Endothelial cell of umbilical vein (primary cell): ENCODE data around the gene MLPH. TPM values are rescaled to one million over a fixed set of nuclear protein-coding genes. Genes with fewer than 3 reads are reported as not detected.

ENCODE experiments used
- BruUV-seq: library from RNA; stranded (reverse); fragments of 400-500 nt; replicated peaks from 2 replicates; lab custom pipeline; 2021; lab: Mats Ljungman, UMichigan
- CTCF ChIA-PET: fragments of 300-600, 350-600 bp; sonication (Branson Sonifier 250); formaldehyde crosslinking; loops from one replicate; lab custom pipeline; 2021; ENCODE audit warnings: antibody characterized with exemption, inconsistent platforms; lab: Charles Lee
- POLR2A ChIA-PET: fragments of 300-600, 350-600 bp; sonication (Branson Sonifier 250); formaldehyde crosslinking; loops from one replicate; lab custom pipeline; 2021; ENCODE audit warnings: antibody characterized with exemption, inconsistent platforms; lab: Charles Lee
- DNase-seq: peaks from one replicate; pipeline ENCODE4 v3.0.0-alpha.2; 2011; ENCODE audit warnings: low read depth, low spot score
- FAIRE-seq: peaks from 2 replicates; lab custom pipeline; 2011; peaks lifted over from hg19 to GRCh38; lab: Jason Lieb, UNC
- H2AFZ ChIP-seq: 2 replicates; pipeline ENCODE4 v1.6.0; 2012; ENCODE audit warnings: low read depth, low read length, control low read depth, inconsistent platforms
- H3K27ac ChIP-seq: 2 replicates; pipeline ENCODE4 v1.5.1; 2011; ENCODE audit warnings: low read depth, mild to moderate bottlenecking, control low read depth, low read length, moderate library complexity; ENCODE audit not compliant: insufficient read depth
- H3K27me3 ChIP-seq, 2 experiments: 2 replicates each; pipeline versions ENCODE4 v1.6.0 to v1.6.1; 2011; ENCODE audit warnings: low read length in 2 of 2, mixed read lengths in 1 of 2; ENCODE audit not compliant: control insufficient read depth in 2 of 2, insufficient read depth in 2 of 2
- H3K36me3 ChIP-seq, 2 experiments: 2 replicates in 1 of 2; 3 replicates in 1 of 2; pipeline ENCODE4 v1.5.1; 2011; ENCODE audit warnings: low read length in 2 of 2, mild to moderate bottlenecking in 1 of 2, moderate library complexity in 1 of 2; ENCODE audit not compliant: control insufficient read depth in 2 of 2, insufficient read depth in 2 of 2; ENCODE audit errors: extremely low read depth in 1 of 2
- H3K4me1 ChIP-seq: 3 replicates; pipeline ENCODE4 v1.5.1; 2011; ENCODE audit warnings: mild to moderate bottlenecking, low read length; ENCODE audit not compliant: control insufficient read depth, insufficient read depth; ENCODE audit errors: extremely low read depth
- H3K4me2 ChIP-seq: 2 replicates; pipeline ENCODE4 v1.6.1; 2011; ENCODE audit warnings: low read length, control low read depth, mixed read lengths; ENCODE audit not compliant: insufficient read depth
- H3K4me3 ChIP-seq, 3 experiments: fragments of 200-600 bp in 1 of 3; sonication (generic), shearing (Covaris generic) in 1 of 3; replicated peaks in 1 of 3; 2 replicates each; pipeline ENCODE4 v1.5.1; 2011 to 2016; ENCODE audit warnings: control low read depth in 3 of 3, low read length in 3 of 3, mild to moderate bottlenecking in 2 of 3, inconsistent platforms in 1 of 3, low read depth in 1 of 3, moderate library complexity in 1 of 3; ENCODE audit not compliant: insufficient read depth in 1 of 3
- H3K79me2 ChIP-seq: 2 replicates; pipeline ENCODE4 v1.6.0; 2012; ENCODE audit warnings: low read length, inconsistent platforms; ENCODE audit not compliant: control insufficient read depth, insufficient read depth
- H3K9ac ChIP-seq: replicated peaks from 2 replicates; pipeline ENCODE3; 2011; ENCODE audit warnings: low read length, control low read depth; ENCODE audit not compliant: insufficient read depth; ENCODE audit errors: extremely low read depth
- H3K9me1 ChIP-seq: replicated peaks from 3 replicates; pipeline ENCODE4 v1.6.0; 2011; ENCODE audit warnings: mild to moderate bottlenecking, low read length; ENCODE audit not compliant: control insufficient read depth, insufficient read depth; ENCODE audit errors: extremely low read depth
- H3K9me3 ChIP-seq: replicated peaks from 2 replicates; pipeline ENCODE4 v1.5.1; 2012; ENCODE audit warnings: low read length, inconsistent platforms; ENCODE audit not compliant: control insufficient read depth, insufficient read depth
- H4K20me1 ChIP-seq: replicated peaks from 2 replicates; pipeline ENCODE3; 2011; ENCODE audit warnings: mild to moderate bottlenecking, low read length; ENCODE audit not compliant: control insufficient read depth, insufficient read depth; ENCODE audit errors: extremely low read depth
- CTCF ChIP-seq, 2 donors: IDR thresholded peaks; 1 replicate in 1 of 2; 2 replicates in 1 of 2; pipeline ENCODE4 v1.5.1; 2011; ENCODE audit warnings: low read length in 2 of 2, mild to moderate bottlenecking in 2 of 2, moderate library complexity in 2 of 2, control low read depth in 1 of 2, inconsistent platforms in 1 of 2, low read depth in 1 of 2; ENCODE audit not compliant: insufficient read depth in 1 of 2; ENCODE audit errors: extremely low read depth in 1 of 2
- EZH2 ChIP-seq: IDR thresholded peaks from 2 replicates; pipeline ENCODE4 v1.6.1; 2012; ENCODE audit warnings: borderline replicate concordance, low read depth, mild to moderate bottlenecking, moderate library complexity, low read length, inconsistent platforms; ENCODE audit not compliant: severe bottlenecking
- FOS ChIP-seq: IDR thresholded peaks from 2 replicates; pipeline ENCODE4 v1.6.1; 2011; ENCODE audit warnings: mild to moderate bottlenecking, low read length, moderate library complexity, borderline replicate concordance; ENCODE audit not compliant: insufficient read depth
- GATA2 ChIP-seq: IDR thresholded peaks from 2 replicates; pipeline ENCODE4 v1.7.0; 2011; ENCODE audit warnings: low read depth, mild to moderate bottlenecking, moderate library complexity, mixed read lengths, low read length; ENCODE audit not compliant: insufficient read length, insufficient read depth
- JUN ChIP-seq: IDR thresholded peaks from 2 replicates; pipeline ENCODE4 v1.6.1; 2011; ENCODE audit warnings: borderline replicate concordance, low read depth; ENCODE audit not compliant: insufficient read length, insufficient read depth
- MAX ChIP-seq: IDR thresholded peaks from 2 replicates; pipeline ENCODE4 v1.6.1; 2011; ENCODE audit not compliant: insufficient read depth, insufficient read length
- MYC ChIP-seq: IDR thresholded peaks from one replicate; pipeline ENCODE4 v1.6.1; 2011; ENCODE audit warnings: mild to moderate bottlenecking, low read depth, low read length
- POLR2A ChIP-seq: IDR thresholded peaks from 2 replicates; pipeline ENCODE4 v1.6.1; 2012; ENCODE audit warnings: low read depth, mild to moderate bottlenecking, control low read depth, low read length
- POLR2AphosphoS5 ChIP-seq: IDR thresholded peaks from 2 replicates; pipeline ENCODE4 v1.6.1; 2012; ENCODE audit warnings: low read depth, mild to moderate bottlenecking, control low read depth, low read length, moderate library complexity; ENCODE audit not compliant: insufficient read depth
- dilution Hi-C: fragments of 300-500 bp; cut with MboI; formaldehyde crosslinking; loops from one replicate; pipeline ENCODE4 v1.15.0; 2019; ENCODE audit warnings: low sequenced_read_pairs; ENCODE audit not compliant: extremely low pct_ligation_motif_present
- intact Hi-C: fragments of 100-400 bp; cut with micrococcal nuclease; formaldehyde crosslinking; loops from one replicate; pipeline ENCODE4 v1.10.0; 2022
- polyA plus RNA-seq, 4 experiments: library from polyadenylated mRNA; depleted of rRNA in 3 of 4; stranded (reverse) in 3 of 4; unstranded in 1 of 4; fragments of >200 nt; gene quantifications; 2 replicates each; pipeline versions ENCODE4 v1.2.1 to v1.2.3, GENCODE V29; 2011 to 2012; ENCODE audit warnings: missing spikeins in 1 of 4
- total RNA-seq: library from RNA; stranded (reverse); gene quantifications from 2 replicates; pipeline ENCODE4 v1.2.3, GENCODE V29; 2021

MLPH gene
- total and polyA plus RNA-seq, 2 donors (not counting 3 experiments of a cell fraction or from before 2014, with no cell fraction given), result not detected

- Histone ChIP-seq H3K4me2 (no peak overlapping the region), H3K4me1 (no peaks in the 10 kb centered on the region), H3K9me3 (no peaks in the 10 kb centered on the region), H3K27me3 (no peaks in the 10 kb centered on the region), H3K79me2 (no peaks in the 10 kb centered on the region), H3K9me1 (no peaks in the 10 kb centered on the region), H3K27ac (no peak overlapping the region), H3K9ac (no peak overlapping the region), H3K36me3 (no peaks in the 10 kb centered on the region), H3K4me3 (no peak overlapping the region), H4K20me1 (no peaks in the 10 kb centered on the region), H2AFZ (no peak overlapping the region)
- dilution Hi-C loops, result no loop called here
- FAIRE-seq, result no peak
- ChIA-PET POLR2A (no interaction called here), CTCF (no interaction called here)
- DNase-seq, result no peak
- TF ChIP-seq POLR2AphosphoS5 (no peak), GATA2 (no peak), JUN (no peak)
- BruUV-seq, result no TSS peak
- intact Hi-C loops, result no loop called here
Measured at GRCh38 chr2:237569041-237569440, 82.0 kb downstream of the MLPH start.

GRCh38 chr2:237569896-237570295, 82.8 kb downstream of the MLPH start:
- no peaks in the 10 kb centered on the region for H3K79me2 ChIP-seq
- intact Hi-C loops, result no loop called here
- no peaks in the 10 kb centered on the region for H4K20me1 ChIP-seq
- CTCF ChIA-PET, result interaction anchor here (3.4 to 7.7 kb wide), 3 partner anchors 57 to 478 kb away, joined by 56 to 295 read pairs (median 153); no protein-coding TSS in a partner anchor
- TF ChIP-seq FOS, result no peak
- no peak for TF ChIP-seq JUN
- TF ChIP-seq CTCF (IDR thresholded peaks at IDR 0.05; ENCODE audit: extremely low read depth in 1 of 2, insufficient read depth in 1 of 2, low read depth in 1 of 2, low read length in 2 of 2), result no peak
- TF ChIP-seq MYC, result no peak
- no peak for TF ChIP-seq GATA2
- TF ChIP-seq POLR2AphosphoS5, result no peak
- TF ChIP-seq POLR2A, result no peak
- no peak for TF ChIP-seq EZH2
- TF ChIP-seq MAX, result no peak
- BruUV-seq, result no TSS peak
- H2AFZ ChIP-seq, result no peak overlapping the region
- POLR2A ChIA-PET, result no interaction called here
- H3K27ac ChIP-seq, result no peak overlapping the region
- no peaks in the 10 kb centered on the region for H3K27me3 ChIP-seq
- no peak overlapping the region for H3K4me2 ChIP-seq
- no peaks in the 10 kb centered on the region for H3K4me1 ChIP-seq
- no peak for DNase-seq
- dilution Hi-C loops, result no loop called here
- H3K9me3 ChIP-seq, result no peaks in the 10 kb centered on the region
- no peak for FAIRE-seq
- no peaks in the 10 kb centered on the region for H3K36me3 ChIP-seq
- no peak overlapping the region for H3K9ac ChIP-seq
- H3K4me3 ChIP-seq, result no peak overlapping the region
- H3K9me1 ChIP-seq, result no peaks in the 10 kb centered on the region
